ENCODE data around the gene S100A9. TPM values are rescaled to one million over a fixed set of nuclear protein-coding genes. Genes with fewer than 3 reads are reported as not detected.
A peak's percentile ranks its signal among the peaks of the same experiment; 100 is the strongest.

The S100A9 gene
- total RNA-seq, 6 experiments from 2014 or later: not detected

- Mint-ChIP-seq H3K4me3 (no peak overlapping the region), H3K27ac (no peak overlapping the region), H3K4me1 (ENCODE audit: low read depth) (peaks cover 1% of the 10 kb centered on the region), H3K36me3 (ENCODE audit: low read depth) (no peaks in the 10 kb centered on the region), H3K9me3 (no peaks in the 10 kb centered on the region), H3K27me3 (ENCODE audit: insufficient read depth) (peaks cover 38% of the 10 kb centered on the region)
- DNase-seq: no peak
- no peak for TF ChIP-seq CTCF (IDR thresholded peaks at IDR 0.05)
These were observed 12.5 kb downstream of the S100A9 start for GRCh38 chr1:153370146-153370545.

- DNase-seq: no peak
- Mint-ChIP-seq H3K9me3 (no peaks in the 10 kb centered on the region), H3K4me3 (no peak overlapping the region), H3K4me1 (ENCODE audit: low read depth) (peaks cover 11% of the 10 kb centered on the region), H3K36me3 (ENCODE audit: low read depth) (no peaks in the 10 kb centered on the region), H3K27ac (no peak overlapping the region), H3K27me3 (ENCODE audit: insufficient read depth) (peaks cover 27% of the 10 kb centered on the region)
- TF ChIP-seq CTCF (IDR thresholded peaks at IDR 0.05): no peak
These were observed 13.6 kb downstream of the S100A9 start for GRCh38 chr1:153371231-153371630.

- H3K9me3 Mint-ChIP-seq: no peaks in the 10 kb centered on the region
- H3K27me3 Mint-ChIP-seq (ENCODE audit: insufficient read depth): peaks cover 26% of the 10 kb centered on the region
- no peak for TF ChIP-seq CTCF (IDR thresholded peaks at IDR 0.05)
- H3K36me3 Mint-ChIP-seq (ENCODE audit: low read depth): no peaks in the 10 kb centered on the region
- no peak for DNase-seq
- H3K4me3 Mint-ChIP-seq: no peak overlapping the region
- no peak overlapping the region for H3K27ac Mint-ChIP-seq
- H3K4me1 Mint-ChIP-seq (ENCODE audit: low read depth): peaks cover 11% of the 10 kb centered on the region
These were observed 14.9 kb downstream of the S100A9 start for GRCh38 chr1:153372571-153372970.

DNA sequence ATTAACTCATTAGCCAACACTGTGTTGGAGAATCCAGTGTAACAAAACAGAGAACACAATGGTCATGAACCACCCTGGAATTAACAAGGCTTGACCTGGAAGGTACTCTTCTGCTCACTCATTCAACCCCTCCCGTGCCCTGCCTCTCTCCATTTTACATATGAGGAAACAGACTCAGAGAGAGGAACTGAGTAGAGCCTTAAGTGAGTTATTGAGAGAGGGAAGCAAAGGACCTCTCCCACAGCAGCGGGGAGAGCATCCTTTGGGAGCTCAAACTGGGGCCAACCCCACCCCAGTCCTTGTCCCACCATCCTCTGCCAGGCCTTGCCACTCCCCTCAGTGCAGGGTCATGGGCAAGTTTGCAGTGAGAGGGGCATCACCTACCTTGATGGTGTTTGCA, 16.4 kb downstream of the S100A9 start:
- H3K27me3 Mint-ChIP-seq (ENCODE audit: insufficient read depth): peaks cover 22% of the 10 kb centered on the region
- no peak overlapping the region for H3K4me3 Mint-ChIP-seq
- H3K4me1 Mint-ChIP-seq (ENCODE audit: low read depth): peaks cover 11% of the 10 kb centered on the region
- H3K27ac Mint-ChIP-seq: no peak overlapping the region
- no peak for TF ChIP-seq CTCF (IDR thresholded peaks at IDR 0.05)
- H3K36me3 Mint-ChIP-seq (ENCODE audit: low read depth): no peaks in the 10 kb centered on the region
- H3K9me3 Mint-ChIP-seq: no peaks in the 10 kb centered on the region
- no peak for DNase-seq

GRCh38 chr1:153375511-153375910, 17.9 kb downstream of the S100A9 start, which contains the start of gene S100A12:
S100A12 (minus strand) TSS chr1:153375621; CDS start chr1:153374592, 1,029 bp downstream.
- H3K36me3 Mint-ChIP-seq (ENCODE audit: low read depth): no peaks in the 10 kb centered on the region
- H3K4me1 Mint-ChIP-seq (ENCODE audit: low read depth): peaks cover 11% of the 10 kb centered on the region
- peak; percentile 82 for DNase-seq
- H3K27ac Mint-ChIP-seq: peak within 1 kb of the TSS; percentile 8; the same call in 1 of the 2 replicates
- no peak for TF ChIP-seq CTCF (IDR thresholded peaks at IDR 0.05)
- H3K9me3 Mint-ChIP-seq: no peaks in the 10 kb centered on the region
- H3K27me3 Mint-ChIP-seq (ENCODE audit: insufficient read depth): peaks cover 32% of the 10 kb centered on the region
- H3K4me3 Mint-ChIP-seq: no peak within 1 kb of the TSS

- Mint-ChIP-seq H3K27ac (no peak overlapping the region), H3K4me1 (ENCODE audit: low read depth) (peaks cover 11% of the 10 kb centered on the region)
- no peak for TF ChIP-seq CTCF (IDR thresholded peaks at IDR 0.05)
These were observed 21.9 kb downstream of the S100A9 start for GRCh38 chr1:153379591-153379990.

More at GRCh38 chr1:153379591-153379990, 21.9 kb downstream of the S100A9 start:
- Mint-ChIP-seq H3K4me3 (no peak overlapping the region), H3K9me3 (peaks cover 6% of the 10 kb centered on the region; the same call in 1 of the 2 replicates), H3K36me3 (ENCODE audit: low read depth) (no peaks in the 10 kb centered on the region), H3K27me3 (ENCODE audit: insufficient read depth) (peaks cover 13% of the 10 kb centered on the region; the same call in 1 of the 2 replicates)
- DNase-seq: no peak

Measured in HFFc6 (cell line).